22Rv1 (cell line): ENCODE measurements around the gene ABHD17C.

ENCODE experiments used
- ZFX ChIP-seq: fragments of 450-650 bp; IDR thresholded peaks from 2 replicates; pipeline ENCODE4 v1.6.1; 2017; ENCODE audit warnings: antibody characterized with exemption, borderline replicate concordance
- TF ChIP-seq, protein P1 (sequence below): fragments of 450-650 bp; IDR thresholded peaks from 2 replicates; pipeline ENCODE4 v1.5.1; 2017; ENCODE audit warnings: mild to moderate bottlenecking

DNA sequence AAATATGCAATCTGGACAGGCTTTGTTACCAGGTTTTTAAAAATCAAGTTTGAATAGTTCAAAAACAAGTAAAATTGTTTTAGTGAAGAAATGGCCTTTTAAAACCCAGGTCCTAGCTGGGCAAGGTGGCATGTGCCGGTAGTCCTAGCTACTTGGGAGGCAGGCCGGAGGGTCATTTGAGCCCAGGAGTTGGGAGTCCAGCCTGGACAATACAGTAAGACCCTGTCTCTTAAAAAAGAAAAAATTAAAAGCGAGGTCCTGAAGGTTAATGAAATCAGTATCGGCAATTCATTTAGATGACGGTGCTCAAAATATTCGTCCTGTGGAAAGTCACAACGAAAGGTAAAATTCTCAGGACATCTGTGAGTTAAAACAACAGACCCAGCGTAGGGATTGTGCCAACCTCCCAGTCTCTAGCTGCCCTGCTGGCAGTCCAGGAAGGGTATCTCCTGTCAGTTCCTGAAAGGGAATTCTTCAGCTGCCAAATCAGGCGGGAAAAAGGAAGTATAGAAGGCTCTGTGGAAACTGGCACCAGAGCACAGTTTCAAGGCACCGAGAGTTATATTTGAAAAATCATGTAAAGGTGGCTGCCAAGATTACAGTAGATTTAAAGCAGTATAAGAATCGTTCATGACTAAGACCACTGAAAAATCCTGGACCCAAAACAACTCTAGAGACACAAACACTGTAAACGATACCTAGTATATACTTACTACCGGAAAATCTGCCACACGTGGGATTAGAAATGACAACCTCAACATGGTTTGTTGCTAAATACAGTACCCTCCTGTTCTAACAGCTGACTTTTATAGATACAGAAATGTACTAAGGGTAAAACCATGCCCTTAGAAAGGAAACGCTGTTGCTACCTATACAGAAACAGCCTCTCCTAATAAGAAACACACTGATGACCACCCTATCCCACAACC is 1.2 kb upstream of the ABHD17C start:
- TF ChIP-seq, protein P1, sequence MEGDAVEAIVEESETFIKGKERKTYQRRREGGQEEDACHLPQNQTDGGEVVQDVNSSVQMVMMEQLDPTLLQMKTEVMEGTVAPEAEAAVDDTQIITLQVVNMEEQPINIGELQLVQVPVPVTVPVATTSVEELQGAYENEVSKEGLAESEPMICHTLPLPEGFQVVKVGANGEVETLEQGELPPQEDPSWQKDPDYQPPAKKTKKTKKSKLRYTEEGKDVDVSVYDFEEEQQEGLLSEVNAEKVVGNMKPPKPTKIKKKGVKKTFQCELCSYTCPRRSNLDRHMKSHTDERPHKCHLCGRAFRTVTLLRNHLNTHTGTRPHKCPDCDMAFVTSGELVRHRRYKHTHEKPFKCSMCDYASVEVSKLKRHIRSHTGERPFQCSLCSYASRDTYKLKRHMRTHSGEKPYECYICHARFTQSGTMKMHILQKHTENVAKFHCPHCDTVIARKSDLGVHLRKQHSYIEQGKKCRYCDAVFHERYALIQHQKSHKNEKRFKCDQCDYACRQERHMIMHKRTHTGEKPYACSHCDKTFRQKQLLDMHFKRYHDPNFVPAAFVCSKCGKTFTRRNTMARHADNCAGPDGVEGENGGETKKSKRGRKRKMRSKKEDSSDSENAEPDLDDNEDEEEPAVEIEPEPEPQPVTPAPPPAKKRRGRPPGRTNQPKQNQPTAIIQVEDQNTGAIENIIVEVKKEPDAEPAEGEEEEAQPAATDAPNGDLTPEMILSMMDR = no peak
- no peak for TF ChIP-seq ZFX
